ENCODE measurements around the gene ZC3HAV1L.
A peak's percentile ranks its signal among the peaks of the same experiment; 100 is the strongest.
"Not testable (repeated sequence)": the region's sequence is repeated elsewhere in the genome, so short reads cannot be mapped to it uniquely, and the experiment has no call there.

Gene ZC3HAV1L, protein sequence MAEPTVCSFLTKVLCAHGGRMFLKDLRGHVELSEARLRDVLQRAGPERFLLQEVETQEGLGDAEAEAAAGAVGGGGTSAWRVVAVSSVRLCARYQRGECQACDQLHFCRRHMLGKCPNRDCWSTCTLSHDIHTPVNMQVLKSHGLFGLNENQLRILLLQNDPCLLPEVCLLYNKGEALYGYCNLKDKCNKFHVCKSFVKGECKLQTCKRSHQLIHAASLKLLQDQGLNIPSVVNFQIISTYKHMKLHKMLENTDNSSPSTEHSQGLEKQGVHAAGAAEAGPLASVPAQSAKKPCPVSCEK

DNA sequence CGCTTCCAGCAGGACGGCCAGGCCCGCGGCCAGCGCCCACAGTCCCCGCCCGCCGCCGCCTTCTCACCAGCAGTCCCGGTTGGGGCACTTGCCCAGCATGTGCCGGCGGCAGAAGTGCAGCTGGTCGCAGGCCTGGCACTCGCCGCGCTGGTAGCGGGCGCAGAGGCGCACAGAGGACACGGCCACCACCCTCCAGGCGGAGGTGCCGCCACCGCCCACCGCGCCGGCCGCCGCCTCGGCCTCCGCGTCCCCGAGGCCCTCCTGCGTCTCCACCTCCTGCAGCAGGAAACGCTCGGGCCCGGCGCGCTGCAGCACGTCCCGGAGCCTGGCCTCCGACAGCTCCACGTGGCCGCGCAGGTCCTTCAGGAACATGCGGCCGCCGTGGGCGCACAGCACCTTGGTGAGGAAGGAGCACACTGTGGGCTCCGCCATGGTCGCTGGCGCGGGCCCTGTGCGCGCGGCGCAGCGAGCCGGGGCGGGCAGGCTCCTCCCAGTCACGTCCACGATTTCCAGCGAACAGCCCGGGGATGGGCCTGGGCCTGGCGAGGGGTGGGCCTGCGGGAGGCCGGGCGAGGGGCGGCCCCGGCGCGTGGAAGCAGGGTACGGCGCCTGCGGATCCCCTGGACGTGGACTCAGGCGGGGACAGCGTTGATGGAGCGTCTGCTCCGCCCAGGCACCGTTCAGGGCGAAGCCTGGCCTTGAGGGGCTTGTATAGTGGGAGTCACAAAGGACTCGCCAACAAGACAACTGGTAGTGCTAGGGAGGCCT is at the start of gene ZC3HAV1L:
Gene ZC3HAV1L (minus strand): TSS at position 457 of the 768 bp plus-strand sequence. CDS start 25 bp downstream, at position 432.
- peak; percentile 72 for DNase-seq (ENCODE audit: low read depth)

DNA sequence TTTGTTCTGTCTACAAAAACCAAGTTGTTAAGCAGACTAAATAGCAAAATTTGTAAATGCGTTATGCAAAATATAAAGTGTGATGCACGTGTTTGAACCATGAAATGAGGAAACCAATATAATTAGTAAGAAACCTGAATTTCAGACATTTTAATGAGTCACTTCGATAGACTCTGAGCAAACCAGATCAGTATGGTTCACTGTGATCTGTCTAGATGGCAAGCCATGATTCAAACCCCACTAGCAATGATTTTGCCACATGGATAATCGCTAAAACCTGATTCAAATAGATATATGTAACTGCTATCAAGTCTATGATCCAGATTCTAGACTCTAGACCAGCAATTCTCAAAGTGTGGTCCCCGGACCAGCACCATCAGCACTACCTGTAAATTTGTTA is 48.9 kb upstream of the ZC3HAV1L start:
- no peak for DNase-seq (ENCODE audit: low read depth)

DNA sequence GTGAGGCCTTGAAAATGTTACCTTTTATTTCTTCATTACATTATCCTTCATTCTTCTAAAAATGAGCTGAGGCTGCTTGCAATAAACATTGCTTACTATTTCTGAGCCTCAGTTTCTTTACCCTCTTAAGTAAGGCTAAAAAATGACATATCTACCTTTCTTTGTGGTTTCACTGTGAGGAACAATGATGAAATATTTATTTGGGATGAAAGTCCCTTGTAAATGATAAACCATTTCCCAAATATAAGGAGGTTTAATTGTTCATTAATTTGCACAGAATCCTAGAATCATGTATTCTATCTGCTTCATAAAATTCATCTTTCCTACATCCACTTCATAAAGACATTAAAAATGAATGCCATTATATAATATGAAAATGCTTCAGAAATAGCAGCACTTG is 45.7 kb upstream of the ZC3HAV1L start:
- no peak for DNase-seq (ENCODE audit: low read depth)

DNA sequence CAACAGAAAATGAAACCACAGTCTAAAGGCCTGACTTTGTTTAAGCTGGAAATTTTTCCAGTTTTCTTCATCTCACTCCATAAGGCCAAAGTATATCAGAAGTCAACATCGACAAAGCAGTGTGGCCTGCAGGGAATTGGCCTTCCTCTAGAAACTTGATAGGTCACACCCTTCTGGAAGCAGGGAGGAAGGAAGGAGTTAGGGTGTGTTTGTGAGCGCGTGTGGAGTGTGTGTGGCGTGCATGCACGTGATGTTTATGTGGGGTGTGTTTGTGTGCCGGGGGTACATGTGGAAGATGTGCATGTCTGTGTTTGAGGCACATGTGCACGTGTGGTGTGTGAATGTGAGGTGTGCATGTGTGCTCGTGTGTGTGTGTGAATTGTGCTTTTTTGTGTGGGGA is 45.1 kb upstream of the ZC3HAV1L start:
- no peak for DNase-seq (ENCODE audit: low read depth)

DNA sequence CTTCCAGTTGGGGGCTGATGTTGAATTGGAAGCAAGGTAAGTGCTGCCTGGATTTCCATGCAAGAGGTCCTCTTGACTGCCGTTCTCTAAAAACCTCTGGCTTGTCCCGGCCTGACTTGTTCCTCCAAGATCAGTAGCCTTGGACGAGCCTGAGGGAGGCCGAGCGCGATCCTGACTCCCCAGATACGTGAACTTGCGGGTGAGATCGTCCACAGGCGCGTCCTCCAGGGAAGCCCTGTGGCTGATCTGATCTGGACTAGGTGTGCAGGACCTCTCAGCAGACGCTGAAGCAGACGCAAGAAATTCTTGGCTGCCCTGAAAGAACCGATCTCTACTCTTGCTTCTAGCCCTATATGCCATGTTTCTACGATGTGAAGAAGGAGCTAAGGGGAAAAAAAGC is 44.0 kb upstream of the ZC3HAV1L start:
- no peak for DNase-seq (ENCODE audit: low read depth)

DNA sequence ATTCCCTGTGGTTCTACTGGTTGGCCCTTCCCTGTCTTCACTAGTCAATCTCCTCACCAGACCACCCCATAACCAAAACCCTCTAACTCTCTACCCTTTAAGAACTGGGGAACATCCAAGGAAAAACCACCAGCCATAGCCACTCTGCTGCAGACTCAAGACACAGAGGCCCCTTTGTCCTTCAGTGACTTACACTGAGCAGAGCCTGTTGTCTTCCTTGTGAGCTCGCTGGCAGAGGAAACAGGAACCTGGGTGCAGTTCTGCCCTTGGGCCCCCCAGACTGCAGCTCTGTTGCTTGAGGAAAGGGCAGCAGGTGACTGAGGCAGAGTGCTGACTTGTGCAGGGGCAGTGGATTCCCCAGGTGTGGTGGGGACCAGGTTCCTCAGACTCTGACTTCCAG is 43.1 kb upstream of the ZC3HAV1L start:
- DNase-seq (ENCODE audit: low read depth) = no peak

DNA sequence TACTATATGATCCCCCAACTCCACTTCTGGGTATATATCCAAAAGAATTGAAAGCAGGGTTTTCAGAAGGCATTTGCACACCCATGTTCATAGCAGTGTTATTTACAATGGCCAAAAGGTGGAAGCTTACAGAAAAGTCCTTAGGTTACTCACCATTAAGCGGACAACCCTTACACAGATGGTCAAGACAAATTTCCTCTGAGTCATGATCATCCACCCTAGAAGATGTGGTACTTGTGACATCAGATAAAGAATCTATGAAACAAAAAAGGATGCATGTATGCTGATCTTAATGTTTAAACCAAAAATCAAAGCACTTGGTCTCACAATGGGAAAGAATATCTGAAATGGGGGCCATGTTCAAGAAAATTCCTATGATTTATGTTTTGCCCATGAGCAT is 42.6 kb upstream of the ZC3HAV1L start:
- peak; percentile 70 for DNase-seq (ENCODE audit: low read depth)

DNA sequence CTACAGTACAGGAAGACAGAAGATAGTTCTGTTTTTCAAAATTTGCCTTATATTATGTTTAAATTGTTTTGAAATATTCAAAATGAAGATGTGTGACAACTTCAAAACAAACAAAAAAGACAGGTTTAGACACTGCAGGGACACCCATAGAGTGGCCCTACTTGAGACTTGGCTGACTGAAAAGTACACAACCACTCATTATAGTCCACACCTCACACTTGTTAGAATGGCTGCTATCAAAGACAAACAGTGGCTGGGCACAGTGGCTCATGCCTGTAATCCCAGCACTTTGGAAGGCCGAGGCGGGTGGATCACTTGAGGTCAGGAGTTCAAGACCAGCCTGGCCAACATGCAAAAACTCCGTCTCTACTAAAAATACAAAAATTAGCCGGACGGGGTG is 41.9 kb upstream of the ZC3HAV1L start:
- not testable (repeated sequence) for DNase-seq (ENCODE audit: low read depth)

DNA sequence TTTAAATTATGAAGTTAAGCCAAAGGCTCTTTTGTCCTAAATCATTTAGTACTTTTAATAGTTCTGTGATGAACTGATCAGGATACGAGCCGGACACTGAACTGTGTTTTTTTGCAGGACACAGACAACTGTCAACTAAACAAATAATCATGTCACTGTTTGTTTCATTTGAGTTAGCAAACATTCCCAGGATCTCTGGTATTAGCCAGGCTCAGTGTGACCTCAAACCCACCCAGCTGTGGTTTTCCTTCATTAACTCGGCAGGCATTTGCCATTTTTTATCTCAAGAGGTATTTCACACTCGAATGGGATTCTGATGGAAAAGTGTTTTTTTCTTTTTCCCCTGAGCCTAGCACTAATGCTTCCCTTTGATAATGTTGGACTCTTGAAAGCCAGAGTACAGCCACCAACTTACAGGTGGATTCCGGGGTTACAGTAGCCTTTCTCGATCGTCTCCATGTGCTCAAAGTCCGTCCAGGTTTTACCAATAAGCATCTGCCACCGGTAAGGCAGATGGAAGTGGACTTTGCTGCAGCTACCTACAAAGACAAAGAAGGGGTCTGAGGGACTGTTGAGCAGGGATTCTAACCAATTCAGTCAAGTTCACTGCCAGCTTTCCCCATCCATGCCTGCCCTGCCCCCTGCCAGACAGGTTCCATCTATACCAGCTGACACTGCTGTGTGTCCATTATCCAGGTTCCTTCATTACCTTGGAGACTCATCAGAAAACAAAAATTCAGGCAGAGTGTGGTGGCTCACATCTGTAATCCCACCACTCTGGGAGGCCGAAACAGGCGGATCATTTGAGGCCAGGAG is 40.2 kb upstream of the ZC3HAV1L start:
- no peak for DNase-seq (ENCODE audit: low read depth)

DNA sequence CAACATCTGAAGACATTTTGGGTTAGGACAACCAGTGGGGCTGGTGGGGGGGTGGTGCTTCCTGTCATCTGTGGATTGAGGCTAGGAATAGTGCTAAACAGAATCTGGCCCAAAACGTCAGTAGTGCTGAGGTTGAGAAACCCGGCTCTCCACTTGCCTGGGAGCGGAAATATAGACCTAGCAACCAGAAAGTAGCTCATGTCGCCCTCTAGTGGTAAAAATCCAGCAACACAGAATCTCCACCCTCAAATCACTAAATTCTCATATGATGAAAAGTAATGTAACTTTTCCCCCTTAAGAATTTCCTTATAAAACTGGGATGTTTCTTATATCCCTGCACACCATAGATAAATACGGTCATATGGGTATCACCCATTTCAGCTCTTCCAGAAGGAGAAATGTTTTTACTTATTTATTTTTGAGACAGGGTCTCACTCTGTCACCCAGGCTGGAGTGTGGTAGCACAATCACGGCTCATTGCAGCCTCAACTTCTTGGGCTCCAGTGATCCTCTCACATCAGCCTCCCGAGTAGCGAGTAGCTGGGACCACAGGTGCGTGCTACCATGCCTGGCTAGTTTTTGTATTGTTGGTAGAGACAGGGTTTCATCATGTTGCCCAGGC is 39.3 kb upstream of the ZC3HAV1L start:
- peak; percentile 79 for DNase-seq (ENCODE audit: low read depth)

DNA sequence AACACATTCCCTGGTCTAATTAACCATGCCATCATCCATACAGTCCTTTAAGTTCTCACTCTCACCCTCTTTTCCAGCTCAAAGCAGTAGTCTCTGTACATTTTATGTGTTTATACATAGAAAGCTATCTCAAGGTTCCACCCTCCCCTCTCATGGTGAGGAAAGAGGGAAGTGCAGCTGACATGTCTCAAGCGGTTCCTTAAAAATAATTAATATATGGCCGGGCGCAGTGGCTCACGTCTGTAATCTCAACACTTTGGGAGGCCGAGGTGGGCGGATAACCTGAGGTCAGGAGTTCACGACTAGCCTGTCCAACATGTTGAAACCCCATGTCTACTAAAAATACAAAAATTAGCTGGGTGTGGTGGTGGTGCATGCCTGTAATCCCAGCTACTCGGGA is 37.0 kb upstream of the ZC3HAV1L start:
- DNase-seq (ENCODE audit: low read depth) = no peak

DNA sequence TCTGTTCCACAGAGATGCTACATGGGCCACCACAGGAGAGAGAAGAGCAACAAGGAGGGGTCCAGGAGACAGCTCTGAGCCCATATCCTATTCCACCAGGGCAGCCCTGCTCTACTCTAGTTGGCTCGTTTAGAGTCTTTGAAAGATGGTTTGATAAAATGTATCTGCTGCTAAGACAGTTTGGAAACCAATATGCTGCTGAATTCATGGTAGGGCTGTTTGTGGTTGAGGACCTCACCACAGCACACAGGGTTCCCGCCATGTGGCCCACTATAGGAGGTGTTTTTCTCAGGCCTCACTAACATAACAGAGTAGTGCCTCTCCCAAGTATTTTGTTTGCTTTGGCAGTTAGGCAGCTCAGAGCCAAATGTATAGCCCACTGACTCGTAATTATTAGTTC is 35.8 kb upstream of the ZC3HAV1L start:
- DNase-seq (ENCODE audit: low read depth) = no peak

DNA sequence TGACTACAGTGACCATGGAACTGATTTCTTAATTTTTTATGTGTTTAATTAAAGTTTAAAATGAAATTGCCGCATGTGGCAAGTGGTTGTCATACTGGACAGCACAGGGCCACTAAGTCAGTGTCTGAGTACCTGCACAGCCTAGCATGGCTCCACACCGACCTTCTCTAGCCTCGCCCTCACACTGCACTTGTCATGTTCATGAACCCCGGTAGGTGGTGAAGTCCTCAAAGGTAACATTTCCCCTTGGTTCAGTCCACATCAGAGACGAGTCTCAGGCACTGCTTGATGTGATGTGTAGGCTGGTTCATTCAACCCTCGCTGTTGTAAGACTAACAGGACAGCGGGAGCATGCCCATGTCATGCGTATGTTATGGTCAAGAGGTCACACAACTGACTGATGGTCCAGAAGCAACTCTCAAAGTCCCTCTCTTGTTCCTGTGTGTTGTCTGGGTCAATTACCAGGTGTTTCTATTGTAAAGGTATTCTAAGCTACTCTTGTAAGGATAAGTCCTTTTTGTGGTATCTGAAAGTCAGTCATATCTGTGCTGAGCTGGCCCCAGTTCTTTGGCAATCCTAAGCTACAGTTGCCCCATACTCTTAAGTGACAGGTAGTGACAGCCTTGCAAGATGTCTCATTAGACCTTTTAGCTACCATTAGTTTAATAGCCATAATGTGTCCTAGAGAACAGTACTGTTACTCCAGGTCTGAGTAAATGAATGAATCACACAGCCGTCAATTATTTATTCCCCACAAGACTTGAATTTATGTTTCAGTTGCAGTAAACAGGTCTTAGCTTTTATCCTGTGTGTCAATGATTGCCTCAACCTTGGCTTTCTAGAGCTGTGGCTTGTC is 32.9 kb upstream of the ZC3HAV1L start:
- no peak for DNase-seq (ENCODE audit: low read depth)

DNA sequence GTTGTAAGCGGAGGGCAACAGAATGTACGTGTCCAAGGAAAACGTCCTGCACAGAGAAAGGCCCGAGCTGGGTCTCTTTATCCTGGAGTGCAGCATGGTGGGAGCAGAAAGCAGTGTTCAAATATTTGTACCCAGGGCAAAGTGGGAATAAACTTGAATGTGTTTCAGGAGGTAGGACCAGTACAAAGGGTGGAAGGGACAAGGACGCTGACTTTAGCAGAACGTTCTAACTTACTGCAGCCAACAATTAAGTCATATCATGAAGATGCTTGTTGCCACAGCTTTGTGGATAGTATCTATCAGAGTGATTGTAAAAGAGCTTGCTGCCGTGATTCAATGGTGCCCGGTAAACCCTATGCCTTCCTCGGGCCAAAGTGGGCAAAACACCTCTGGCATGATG is 30.5 kb upstream of the ZC3HAV1L start:
- DNase-seq (ENCODE audit: low read depth) = no peak

DNA sequence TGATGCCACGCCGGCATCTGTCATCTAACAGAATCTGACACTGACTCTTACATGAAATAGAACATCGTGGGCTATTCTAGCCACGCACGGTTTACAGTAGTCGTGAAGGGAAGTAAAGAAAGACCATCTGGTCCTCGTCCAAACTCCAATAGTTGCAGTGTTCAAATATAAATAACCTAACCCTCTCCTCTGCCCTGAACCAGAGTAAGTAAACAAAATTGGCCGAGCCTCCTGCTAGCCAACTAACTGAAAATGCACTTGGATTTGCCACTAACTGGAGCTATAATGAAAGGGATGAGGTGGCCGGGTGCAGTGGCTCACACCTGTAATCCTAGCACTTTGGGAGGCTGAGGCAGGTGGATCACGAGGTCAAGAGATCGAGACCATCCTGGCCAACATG is 29.5 kb upstream of the ZC3HAV1L start:
- DNase-seq (ENCODE audit: low read depth) = no peak

DNA sequence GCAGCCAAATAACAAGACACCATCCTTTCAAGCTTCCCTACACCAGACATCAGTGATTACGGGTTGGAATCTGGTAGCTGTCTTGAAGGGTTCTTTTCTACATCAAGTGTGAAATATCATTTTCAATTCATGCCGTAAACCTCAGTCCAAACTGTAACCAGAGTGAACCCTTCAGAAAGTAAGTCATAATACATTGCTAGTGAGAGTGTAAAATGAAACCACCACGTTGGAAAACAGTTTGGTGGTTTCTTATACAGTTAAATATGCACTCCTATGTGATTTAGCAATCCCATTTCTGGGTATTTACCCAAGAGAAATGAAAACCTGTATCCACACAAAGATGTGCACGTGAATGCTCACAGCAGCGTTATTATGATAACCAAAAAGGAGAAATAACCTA is 25.6 kb upstream of the ZC3HAV1L start:
- DNase-seq (ENCODE audit: low read depth) = peak; percentile 38

DNA sequence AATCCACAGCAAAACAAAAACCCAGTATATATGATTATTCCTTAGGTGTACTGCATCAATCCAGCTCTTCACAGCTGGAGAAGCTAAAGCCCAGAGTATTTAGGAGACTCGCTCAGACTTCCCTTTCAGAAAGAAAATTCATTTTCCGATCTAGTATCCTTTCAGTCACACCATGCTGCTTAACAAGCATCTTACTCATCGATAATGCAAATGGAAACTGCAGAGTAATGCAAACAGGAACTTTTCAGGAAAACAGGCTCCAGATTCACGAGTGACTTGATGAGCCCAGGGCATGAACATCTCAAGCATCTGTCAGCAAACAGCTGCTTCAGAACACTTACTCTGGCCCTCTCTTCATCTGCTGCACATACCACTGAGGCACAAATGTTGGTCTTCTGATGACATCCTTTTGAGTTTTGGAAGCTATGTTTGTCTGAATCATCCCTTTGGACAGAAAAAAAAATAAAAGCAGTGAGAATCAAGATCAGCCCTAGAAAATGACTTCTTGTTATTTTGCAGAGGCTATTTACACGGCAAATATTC is 24.9 kb upstream of the ZC3HAV1L start:
- peak; percentile 22 for DNase-seq (ENCODE audit: low read depth)

DNA sequence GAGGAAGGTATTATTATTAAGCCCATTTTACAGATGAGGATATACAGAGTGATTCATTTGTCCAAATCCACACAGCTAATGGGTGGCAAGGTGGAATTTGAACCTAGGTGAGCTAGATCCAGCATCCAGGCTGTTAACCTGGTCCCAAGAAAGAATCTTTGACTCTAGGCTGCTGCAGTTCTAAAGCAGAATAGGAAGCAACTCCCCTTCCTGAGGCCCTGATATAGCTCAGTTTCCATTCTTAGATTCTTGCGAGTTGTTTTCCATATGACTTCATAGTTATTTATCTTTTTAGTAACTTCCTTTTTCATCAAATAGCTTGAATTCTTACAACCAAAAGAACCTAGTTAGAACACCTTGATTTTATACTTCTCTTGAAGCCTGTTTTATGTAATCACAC is 24.1 kb upstream of the ZC3HAV1L start:
- DNase-seq (ENCODE audit: low read depth) = no peak

DNA sequence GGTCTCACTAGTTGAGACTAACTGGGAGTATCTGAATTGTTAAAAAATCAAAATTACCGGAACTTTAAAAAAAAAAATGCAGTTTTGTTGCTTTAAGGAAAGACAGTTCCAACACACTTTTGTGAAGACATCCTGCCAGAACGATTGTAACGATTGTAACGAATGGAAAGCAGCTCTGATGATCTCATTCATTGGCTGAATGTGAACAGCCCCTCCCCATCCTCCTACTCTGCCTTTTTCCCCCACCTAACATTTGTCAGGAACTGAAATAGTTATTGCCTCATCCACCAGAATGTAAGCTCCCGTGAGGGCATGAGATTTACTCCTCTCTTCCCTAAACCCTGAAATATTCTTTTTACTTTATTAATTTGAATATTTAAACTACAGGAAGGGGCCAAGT is 23.1 kb upstream of the ZC3HAV1L start:
- peak; percentile 22 for DNase-seq (ENCODE audit: low read depth)

DNA sequence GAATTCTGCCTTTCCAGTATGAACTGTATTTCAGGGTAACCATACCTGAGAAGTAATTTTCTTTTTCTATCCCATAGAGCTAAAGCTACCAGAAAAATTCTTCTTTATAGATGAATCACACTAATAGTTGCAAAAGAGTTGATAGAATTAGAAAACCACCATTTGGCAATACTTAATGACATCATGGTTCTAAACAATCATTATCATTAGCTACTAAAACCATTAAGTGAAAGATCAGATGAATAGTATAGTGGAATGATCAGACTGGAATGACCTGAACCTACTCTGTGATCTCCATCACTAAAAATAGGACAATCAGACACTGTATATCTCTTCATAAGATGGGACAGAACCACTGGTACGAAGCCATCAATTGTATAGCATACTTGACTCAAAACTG is 19.8 kb upstream of the ZC3HAV1L start:
- DNase-seq (ENCODE audit: low read depth) = no peak

DNA sequence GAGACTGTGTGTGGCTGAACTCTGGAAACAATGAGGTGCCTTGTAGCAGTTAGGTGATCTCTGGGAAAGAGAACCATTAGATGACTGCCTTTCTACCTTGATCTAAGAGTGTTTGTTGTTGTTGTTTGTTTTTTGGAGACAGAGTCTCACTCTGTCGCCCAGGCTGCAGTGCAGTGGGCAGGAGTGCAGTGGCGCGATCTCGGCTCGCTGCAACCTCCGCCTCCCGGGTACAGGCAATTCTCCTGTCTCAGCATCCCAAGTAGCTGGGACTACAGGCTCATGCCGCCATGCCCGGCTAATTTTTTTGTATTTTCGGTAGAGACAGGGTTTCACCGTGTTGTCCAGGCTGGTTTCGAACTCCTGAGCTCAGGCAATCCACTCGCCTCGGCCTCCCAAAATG is 18.8 kb upstream of the ZC3HAV1L start:
- DNase-seq (ENCODE audit: low read depth) = not testable (repeated sequence)
